Activated CD8-positive, alpha-beta memory T cell treated with anti-CD3 and anti-CD28 coated beads for 48 hours (primary cell): Measurements from ENCODE around the gene HOXD13.

Experiments used
- DNase-seq, 3 experiments: peaks; one replicate each; pipeline ENCODE4 v3.0.0-alpha.2; 2020; ENCODE audit warnings: low read depth in 2 of 3, low spot score in 2 of 3

HOXD13 gene

GRCh38 chr2:176118601-176119339 lies 26.2 kb downstream of the HOXD13 start:
- no peak for DNase-seq

- DNase-seq, result no peak
Measured at GRCh38 chr2:176120364-176121189, 28.1 kb downstream of the HOXD13 start.

- DNase-seq, result no peak
Measured at GRCh38 chr2:176121190-176122051, 28.9 kb downstream of the HOXD13 start.

GRCh38 chr2:176122052-176122682 lies 29.6 kb downstream of the HOXD13 start:
- no peak for DNase-seq

- DNase-seq, result no peak
Measured at GRCh38 chr2:176122683-176123410, 30.3 kb downstream of the HOXD13 start, which contains the start of gene HOXD9. Gene HOXD9, plus strand, starts transcription at chr2:176122719. Its CDS starts 50 bp downstream, at chr2:176122769.

GRCh38 chr2:176123411-176124109 lies 31.0 kb downstream of the HOXD13 start:
- DNase-seq, result no peak

- no peak for DNase-seq
Measured at GRCh38 chr2:176124110-176124946, 31.8 kb downstream of the HOXD13 start.

GRCh38 chr2:176124947-176125771 lies 32.6 kb downstream of the HOXD13 start:
- DNase-seq, result no peak

- DNase-seq, result no peak
Measured at GRCh38 chr2:176125772-176126054, 33.2 kb downstream of the HOXD13 start.

GRCh38 chr2:176126929-176127773 lies 34.6 kb downstream of the HOXD13 start:
- DNase-seq, result peak in 1 of 3 experiments; percentile 60

GRCh38 chr2:176127774-176128072 lies 35.2 kb downstream of the HOXD13 start:
- DNase-seq, result no peak

- no peak for DNase-seq
Measured at GRCh38 chr2:176128172-176128981, 35.9 kb downstream of the HOXD13 start.

- DNase-seq, result no peak
Measured at GRCh38 chr2:176128982-176129796, 36.7 kb downstream of the HOXD13 start, which contains the start of gene HOXD8. Gene HOXD8, plus strand, starts transcription at chr2:176129705. Its CDS starts 662 bp downstream, at chr2:176130367.

- DNase-seq, result no peak
Measured at GRCh38 chr2:176129813-176130146, 37.3 kb downstream of the HOXD13 start.

- no peak for DNase-seq
Measured at GRCh38 chr2:176130147-176130956, 37.8 kb downstream of the HOXD13 start.
